Transverse colon (tissue), 4 donors: ENCODE results near the gene NFKB2. TPM values are rescaled to one million over a fixed set of nuclear protein-coding genes. Genes with fewer than 3 reads are reported as not detected.

Experiments
- DNase-seq: peaks from one replicate; pipeline ENCODE4 v3.0.0-alpha.2; 2019
- H3K27ac ChIP-seq, 4 donors: fragments of 200-600 bp; sonication (generic); 2 replicates each; pipeline ENCODE4 v1.5.1; 2016 to 2018; ENCODE audit warnings: inconsistent platforms in 4 of 4
- H3K27me3 ChIP-seq: fragments of 200-600 bp; sonication (generic); 2 replicates; pipeline ENCODE4 v1.5.1; 2017; ENCODE audit warnings: inconsistent platforms
- H3K36me3 ChIP-seq, 4 donors: fragments of 200-600 bp; sonication (generic); 2 replicates each; pipeline ENCODE4 v1.5.1; 2017 to 2019; ENCODE audit warnings: inconsistent platforms in 4 of 4
- H3K4me1 ChIP-seq, 4 donors: fragments of 200-600 bp; sonication (generic); 2 replicates each; pipeline ENCODE4 v1.5.1; 2017 to 2020; ENCODE audit warnings: inconsistent platforms in 4 of 4
- H3K4me3 ChIP-seq, 4 donors: fragments of 200-600 bp; sonication (generic); 1 replicate in 1 of 4; 2 replicates in 3 of 4; pipeline versions ENCODE4 v1.5.1 to v1.6.1; 2017 to 2019; ENCODE audit warnings: inconsistent platforms in 4 of 4
- H3K9me3 ChIP-seq, 2 donors: fragments of 200-600 bp; sonication (generic); 2 replicates each; pipeline ENCODE4 v1.5.1; 2017 to 2019; ENCODE audit warnings: inconsistent platforms in 2 of 2
- CTCF ChIP-seq, 5 experiments: fragments of 200-600 bp in 3 of 5; fragments of 450-650 bp in 2 of 5; sonication (generic) in 3 of 5; IDR thresholded peaks; 1 replicate in 2 of 5; 2 replicates in 3 of 5; pipeline ENCODE4 v1.5.1; 2016 to 2017; ENCODE audit warnings: antibody characterized with exemption in 5 of 5, inconsistent platforms in 3 of 5, mild to moderate bottlenecking in 2 of 5, moderate library complexity in 1 of 5
- EP300 ChIP-seq: sonication (generic); formaldehyde crosslinking; IDR thresholded peaks from one replicate; pipeline ENCODE4 v1.6.1; 2017; ENCODE audit warnings: antibody characterized with exemption, low read depth
- POLR2A ChIP-seq: fragments of 450-650 bp; IDR thresholded peaks from one replicate; pipeline ENCODE4 v1.6.1; 2016; ENCODE audit warnings: antibody characterized with exemption, mild to moderate bottlenecking, moderate library complexity
- POLR2AphosphoS5 ChIP-seq, 3 donors: sonication (generic); formaldehyde crosslinking; IDR thresholded peaks; one replicate each; pipeline ENCODE4 v1.6.1; 2016; ENCODE audit warnings: antibody characterized with exemption in 3 of 3
- WGBS, 2 donors: methylation state at CpG; one replicate each; pipeline ENCODE4 v1.1.5; 2018; ENCODE audit warnings: low coverage in 1 of 2; 5-methylcytosine and 5-hydroxymethylcytosine counted together
- in situ Hi-C, 4 donors: fragments of 200-750 bp; cut with MboI; loops; one replicate each; pipeline versions ENCODE4 v1.15.0 to v1.15.1; 2017; ENCODE audit warnings: low sequenced_read_pairs in 3 of 4, low pct_ligation_motif_present in 1 of 4, low pct_unique_long_range_greater_than_20kb in 1 of 4
- intact Hi-C: fragments of 100-400 bp; cut with DNase I; formaldehyde crosslinking; loops from one replicate; pipeline ENCODE4 v1.15.1; 2023; ENCODE audit warnings: low total_unique reads
- total RNA-seq, 4 donors: library from RNA; depleted of rRNA; stranded (reverse); fragments of >200 nt; gene quantifications; one replicate each; pipeline ENCODE4 v1.1.0, GENCODE V29; 2016

Gene NFKB2
- total RNA-seq, 4 donors from 2014 or later, result 4.4 to 24.5 (median 17.8) TPM

- no peak overlapping the region for H3K4me3 ChIP-seq
- in situ Hi-C loops (no loop called here), intact Hi-C loops (no loop called here)
- 84 to 85% methylated on average over 4 to 9 of the region's 9 CpGs for WGBS, 2 donors
- H3K9me3 ChIP-seq, result no peaks in the 10 kb centered on the region
- peaks cover under 1% of the 10 kb centered on the region for H3K27me3 ChIP-seq
- DNase-seq, result no peak
- H3K36me3 ChIP-seq, result peaks cover 0 to 8% (median 0%) of the 10 kb centered on the region in 4 donors
- no peak overlapping the region for H3K27ac ChIP-seq
- TF ChIP-seq POLR2A (no peak), POLR2AphosphoS5 (IDR thresholded peaks at IDR 0.05) (no peak), CTCF (IDR thresholded peaks at IDR 0.05) (no peak), EP300 (no peak)
- H3K4me1 ChIP-seq, result peaks cover 23 to 33% (median 28%) of the 10 kb centered on the region in 4 donors
Measured at GRCh38 chr10:102424145-102424544, 28.6 kb downstream of the NFKB2 start.

DNA sequence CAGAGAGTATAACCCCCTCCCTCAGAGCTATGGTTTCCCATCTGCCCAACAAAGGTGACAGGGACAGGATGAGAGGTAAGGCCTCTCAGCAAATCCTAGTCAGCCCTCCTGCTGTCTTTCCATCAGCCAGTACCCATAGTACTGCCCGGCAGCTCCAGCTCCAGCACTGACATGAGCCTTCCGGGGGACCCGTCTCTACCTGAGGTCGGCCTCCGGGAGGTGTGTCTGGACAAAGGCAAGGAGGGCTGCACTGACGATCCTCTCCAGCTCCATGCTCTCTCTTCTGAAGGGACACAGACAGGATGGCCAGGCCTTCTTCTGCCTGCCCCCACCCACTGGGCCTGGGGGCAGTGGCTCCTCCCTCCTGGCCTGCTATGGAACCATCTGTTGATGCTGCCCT is 29.4 kb downstream of the NFKB2 start:
- no peaks in the 10 kb centered on the region for H3K27me3 ChIP-seq
- peaks cover 15 to 25% (median 20%) of the 10 kb centered on the region in 4 donors for H3K4me1 ChIP-seq
- peaks cover 0 to 8% (median 0%) of the 10 kb centered on the region in 4 donors for H3K36me3 ChIP-seq
- in situ Hi-C loops, result no loop called here
- H3K4me3 ChIP-seq, result no peak overlapping the region
- no peak for DNase-seq
- no peaks in the 10 kb centered on the region for H3K9me3 ChIP-seq
- intact Hi-C loops, result no loop called here
- 89% methylated on average over 6 of the region's 6 CpGs; no CpG with 5 or more reads in 1 of the 2 donors for WGBS, 2 donors
- TF ChIP-seq EP300 (no peak), POLR2A (no peak), POLR2AphosphoS5 (IDR thresholded peaks at IDR 0.05) (no peak), CTCF (IDR thresholded peaks at IDR 0.05) (no peak)
- H3K27ac ChIP-seq, result no peak overlapping the region

DNA sequence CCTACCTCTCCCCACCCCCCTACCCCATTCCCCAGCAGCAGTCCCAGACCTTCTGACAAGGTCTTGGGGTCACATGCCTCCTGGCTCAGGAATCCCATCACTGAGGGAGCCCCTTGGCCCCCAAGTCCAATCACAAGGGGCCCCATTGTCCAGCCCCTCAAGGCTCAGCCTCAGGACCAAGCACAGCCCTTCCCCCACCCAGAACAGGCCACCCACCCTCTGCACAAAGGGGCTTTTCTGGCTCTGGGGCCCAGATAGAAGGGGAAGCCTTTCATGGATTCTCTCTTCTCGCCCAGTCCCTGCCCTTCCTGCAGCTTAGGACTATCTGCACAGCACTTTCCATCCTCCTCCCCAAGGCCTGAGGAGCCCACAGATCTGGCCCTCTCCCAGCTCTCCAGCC is 29.9 kb downstream of the NFKB2 start:
- H3K27ac ChIP-seq, result no peak overlapping the region
- H3K36me3 ChIP-seq, result peaks cover 0 to 8% (median 0%) of the 10 kb centered on the region in 4 donors
- no peaks in the 10 kb centered on the region for H3K27me3 ChIP-seq
- in situ Hi-C loops (no loop called here), intact Hi-C loops (no loop called here)
- H3K4me1 ChIP-seq, result peaks cover 10 to 20% (median 16%) of the 10 kb centered on the region in 4 donors
- TF ChIP-seq EP300 (no peak), CTCF (IDR thresholded peaks at IDR 0.05) (no peak), POLR2A (no peak), POLR2AphosphoS5 (IDR thresholded peaks at IDR 0.05) (no peak)
- H3K9me3 ChIP-seq, result no peaks in the 10 kb centered on the region
- WGBS, 2 donors, result 95% methylated on average over 1 of the region's 1 CpG; no CpG with 5 or more reads in 1 of the 2 donors
- no peak for DNase-seq
- no peak overlapping the region for H3K4me3 ChIP-seq

DNA sequence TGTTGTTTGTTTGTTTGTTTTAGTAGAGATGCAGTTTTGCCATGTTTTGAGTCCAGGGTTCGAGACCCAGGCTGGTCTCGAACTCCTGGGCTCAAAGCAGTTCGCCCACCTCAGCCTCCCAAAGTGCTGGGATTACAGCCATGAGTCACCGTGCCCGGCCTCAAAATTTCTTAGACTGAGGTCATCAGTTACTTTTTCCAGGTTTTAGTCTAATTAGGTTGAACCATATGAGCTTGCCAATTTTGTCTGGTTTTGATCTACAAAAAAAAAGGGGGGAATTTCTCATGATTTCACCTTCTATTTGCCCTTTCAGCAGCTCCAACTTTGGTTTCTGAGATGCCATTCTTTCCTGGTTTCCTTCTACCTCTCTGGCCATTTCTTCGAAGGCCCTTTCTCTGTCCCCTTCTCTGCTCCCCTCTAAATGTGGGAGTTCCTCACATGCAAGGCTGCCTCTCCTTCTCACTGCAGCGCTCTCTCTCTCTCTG is 31.3 kb downstream of the NFKB2 start:
- Histone ChIP-seq H3K9me3 (no peaks in the 10 kb centered on the region), H3K4me1 (peaks cover 16 to 23% (median 20%) of the 10 kb centered on the region in 4 donors), H3K27me3 (no peaks in the 10 kb centered on the region), H3K4me3 (no peak overlapping the region), H3K27ac (no peak overlapping the region), H3K36me3 (peaks cover 0 to 8% (median 0%) of the 10 kb centered on the region in 4 donors)
- in situ Hi-C loops (no loop called here), intact Hi-C loops (no loop called here)
- TF ChIP-seq POLR2A (no peak), POLR2AphosphoS5 (IDR thresholded peaks at IDR 0.05) (no peak), EP300 (no peak), CTCF (IDR thresholded peaks at IDR 0.05) (no peak)
- WGBS, 2 donors, result 83 to 93% methylated on average over 7 of the region's 7 CpGs
- no peak for DNase-seq
